Tibial nerve (tissue), 4 donors: Measurements from ENCODE around the gene NDUFA9. TPM values are rescaled to one million over a fixed set of nuclear protein-coding genes. Genes with fewer than 3 reads are reported as not detected.

Experiments used
- DNase-seq, 2 donors: peaks; one replicate each; pipeline ENCODE4 v3.0.0-alpha.2; 2019; ENCODE audit warnings: low spot score in 2 of 2
- H3K27ac ChIP-seq, 4 donors: fragments of 200-600 bp; sonication (generic) in 3 of 4; one replicate each; pipeline ENCODE4 v1.5.1; 2017 to 2019; ENCODE audit warnings: mild to moderate bottlenecking in 1 of 4
- H3K27me3 ChIP-seq, 2 donors: fragments of 200-600 bp; sonication (generic) in 1 of 2; one replicate each; pipeline versions ENCODE4 v1.5.1 to v1.6.0; 2017 to 2019
- H3K36me3 ChIP-seq, 3 donors: fragments of 200-600 bp; sonication (generic); one replicate each; pipeline ENCODE4 v1.5.1; 2018 to 2019
- H3K4me1 ChIP-seq, 4 donors: fragments of 200-600 bp; sonication (generic) in 3 of 4; one replicate each; pipeline ENCODE4 v1.5.1; 2017 to 2019
- H3K4me3 ChIP-seq, 4 donors: fragments of 200-600 bp; sonication (generic) in 3 of 4; one replicate each; pipeline ENCODE4 v1.5.1; 2017 to 2019; ENCODE audit warnings: mild to moderate bottlenecking in 1 of 4, moderate library complexity in 1 of 4
- H3K9me3 ChIP-seq, 4 donors: fragments of 200-600 bp; sonication (generic) in 3 of 4; one replicate each; pipeline ENCODE4 v1.5.1; 2017 to 2019
- EP300 ChIP-seq, 2 donors: sonication (generic); formaldehyde crosslinking; IDR thresholded peaks; one replicate each; pipeline ENCODE4 v1.6.1; 2017; ENCODE audit warnings: antibody characterized with exemption in 2 of 2, mild to moderate bottlenecking in 1 of 2
- POLR2A ChIP-seq, 2 donors: fragments of 450-650 bp; IDR thresholded peaks; one replicate each; pipeline ENCODE4 v1.6.1; 2017; ENCODE audit warnings: antibody characterized with exemption in 2 of 2, mild to moderate bottlenecking in 2 of 2, moderate library complexity in 2 of 2
- WGBS, 2 donors: methylation state at CpG; one replicate each; pipeline ENCODE4 v1.1.5; 2018; 5-methylcytosine and 5-hydroxymethylcytosine counted together
- total RNA-seq, 4 donors: library from RNA; depleted of rRNA; stranded (reverse); fragments of >200 nt; gene quantifications; one replicate each; pipeline ENCODE4 v1.1.0, GENCODE V29; 2016
- TF ChIP-seq, protein P1 (sequence below), 5 experiments: fragments of 200-600 bp in 3 of 5; fragments of 450-650 bp in 2 of 5; sonication (generic) in 3 of 5; IDR thresholded peaks; one replicate each; pipeline ENCODE4 v1.5.1; 2016 to 2019; ENCODE audit warnings: antibody characterized with exemption in 5 of 5, mild to moderate bottlenecking in 3 of 5, moderate library complexity in 2 of 5

NDUFA9 gene
- total RNA-seq, 4 donors from 2014 or later = 14.0 to 34.5 (median 29.4) TPM

DNA sequence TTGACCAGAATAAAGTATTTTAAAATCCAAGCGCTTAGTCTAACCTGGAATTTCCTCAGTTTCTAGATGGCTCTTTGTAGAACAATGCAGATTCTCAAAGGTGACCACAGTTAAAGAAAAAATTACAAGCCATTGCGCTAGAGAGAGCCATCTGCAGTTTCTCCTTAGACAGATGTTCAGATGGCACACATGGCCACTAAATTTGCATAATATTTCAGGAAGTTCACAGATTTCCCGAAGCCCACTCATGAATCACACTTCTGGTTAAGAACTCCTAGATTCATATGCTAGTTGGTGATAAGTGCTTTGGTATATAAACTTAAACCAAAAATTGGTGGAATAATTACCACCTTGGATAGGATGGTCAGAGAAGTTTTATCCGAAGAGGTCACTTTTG, 812 bp upstream of the NDUFA9 start:
- Histone ChIP-seq H3K4me3 (peak overlapping the region; percentile 56 to 91 (median 73)), H3K27ac (peak overlapping the region in 2 of 4 donors; percentile 87 to 88), H3K27me3 (no peaks in the 10 kb centered on the region), H3K9me3 (no peaks in the 10 kb centered on the region), H3K4me1 (peaks cover 0 to 43% (median 16%) of the 10 kb centered on the region in 4 donors), H3K36me3 (no peaks in the 10 kb centered on the region)
- 39 to 46% methylated on average over 4 of the region's 4 CpGs for WGBS, 2 donors
- no peak for DNase-seq
- no peak for TF ChIP-seq POLR2A (IDR thresholded peaks at IDR 0.05)
- no peak for TF ChIP-seq EP300 (IDR thresholded peaks at IDR 0.05)
- TF ChIP-seq, protein P1, sequence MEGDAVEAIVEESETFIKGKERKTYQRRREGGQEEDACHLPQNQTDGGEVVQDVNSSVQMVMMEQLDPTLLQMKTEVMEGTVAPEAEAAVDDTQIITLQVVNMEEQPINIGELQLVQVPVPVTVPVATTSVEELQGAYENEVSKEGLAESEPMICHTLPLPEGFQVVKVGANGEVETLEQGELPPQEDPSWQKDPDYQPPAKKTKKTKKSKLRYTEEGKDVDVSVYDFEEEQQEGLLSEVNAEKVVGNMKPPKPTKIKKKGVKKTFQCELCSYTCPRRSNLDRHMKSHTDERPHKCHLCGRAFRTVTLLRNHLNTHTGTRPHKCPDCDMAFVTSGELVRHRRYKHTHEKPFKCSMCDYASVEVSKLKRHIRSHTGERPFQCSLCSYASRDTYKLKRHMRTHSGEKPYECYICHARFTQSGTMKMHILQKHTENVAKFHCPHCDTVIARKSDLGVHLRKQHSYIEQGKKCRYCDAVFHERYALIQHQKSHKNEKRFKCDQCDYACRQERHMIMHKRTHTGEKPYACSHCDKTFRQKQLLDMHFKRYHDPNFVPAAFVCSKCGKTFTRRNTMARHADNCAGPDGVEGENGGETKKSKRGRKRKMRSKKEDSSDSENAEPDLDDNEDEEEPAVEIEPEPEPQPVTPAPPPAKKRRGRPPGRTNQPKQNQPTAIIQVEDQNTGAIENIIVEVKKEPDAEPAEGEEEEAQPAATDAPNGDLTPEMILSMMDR (IDR thresholded peaks at IDR 0.05) = no peak

DNA sequence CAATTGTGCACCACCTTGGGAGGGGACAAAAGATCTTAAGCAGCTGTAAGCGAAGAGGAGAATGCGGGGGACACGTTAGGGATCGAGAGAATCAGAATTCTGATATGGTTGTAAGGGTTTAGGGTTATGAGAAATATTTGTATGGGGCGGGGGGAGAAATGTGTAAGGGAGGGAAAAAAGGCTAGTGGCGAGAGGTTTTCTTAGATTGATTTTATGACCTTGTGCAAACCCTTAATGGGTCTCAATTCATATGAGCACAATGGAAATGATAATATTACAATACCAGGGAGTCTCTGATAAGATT, 396 bp downstream of the NDUFA9 start:
- peaks cover 0 to 43% (median 16%) of the 10 kb centered on the region in 4 donors for H3K4me1 ChIP-seq
- 0 to 1% methylated on average over 6 of the region's 6 CpGs for WGBS, 2 donors

DNA sequence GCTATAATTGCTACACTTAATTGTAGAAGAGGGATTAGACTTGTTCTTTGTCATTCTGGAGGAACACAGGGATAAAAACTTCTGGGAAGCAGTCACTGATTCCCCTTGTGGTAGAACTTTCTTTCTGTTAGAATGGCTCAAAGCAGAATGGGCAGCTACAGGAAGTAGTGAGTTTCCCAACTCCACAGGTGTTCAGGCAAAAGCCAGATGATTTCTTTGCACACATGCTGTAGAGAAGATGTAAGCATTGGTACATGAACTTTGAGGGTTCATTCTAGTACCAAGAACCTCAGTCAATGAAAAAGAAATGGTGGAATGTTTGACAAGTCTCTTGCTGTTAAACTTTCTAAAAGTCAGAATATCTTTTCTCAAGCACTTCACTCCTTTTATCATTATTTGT, 4.3 kb downstream of the NDUFA9 start:
- TF ChIP-seq, protein P1 (IDR thresholded peaks at IDR 0.05) = no peak
- TF ChIP-seq EP300 (IDR thresholded peaks at IDR 0.05) (no peak), POLR2A (IDR thresholded peaks at IDR 0.05) (no peak)
- no peak overlapping the region for H3K27ac ChIP-seq
- H3K9me3 ChIP-seq = no peaks in the 10 kb centered on the region
- DNase-seq = no peak
- peaks cover 0 to 35% (median 12%) of the 10 kb centered on the region in 4 donors for H3K4me1 ChIP-seq
- peaks cover 0 to 43% (median 0%) of the 10 kb centered on the region in 3 donors for H3K36me3 ChIP-seq
- no peak overlapping the region for H3K4me3 ChIP-seq
- H3K27me3 ChIP-seq = no peaks in the 10 kb centered on the region

More for the DNA sequence above, 396 bp downstream of the NDUFA9 start:
- Histone ChIP-seq H3K27me3 (no peaks in the 10 kb centered on the region), H3K27ac (peak overlapping the region; percentile 65 to 91 (median 88)), H3K36me3 (peaks cover 0 to 3% (median 0%) of the 10 kb centered on the region in 3 donors), H3K9me3 (no peaks in the 10 kb centered on the region), H3K4me3 (peak overlapping the region; percentile 56 to 91 (median 73))
- no peak for TF ChIP-seq EP300 (IDR thresholded peaks at IDR 0.05)
- TF ChIP-seq, protein P1 (IDR thresholded peaks at IDR 0.05) = no peak
- no peak for TF ChIP-seq POLR2A (IDR thresholded peaks at IDR 0.05)
- DNase-seq = no peak

DNA sequence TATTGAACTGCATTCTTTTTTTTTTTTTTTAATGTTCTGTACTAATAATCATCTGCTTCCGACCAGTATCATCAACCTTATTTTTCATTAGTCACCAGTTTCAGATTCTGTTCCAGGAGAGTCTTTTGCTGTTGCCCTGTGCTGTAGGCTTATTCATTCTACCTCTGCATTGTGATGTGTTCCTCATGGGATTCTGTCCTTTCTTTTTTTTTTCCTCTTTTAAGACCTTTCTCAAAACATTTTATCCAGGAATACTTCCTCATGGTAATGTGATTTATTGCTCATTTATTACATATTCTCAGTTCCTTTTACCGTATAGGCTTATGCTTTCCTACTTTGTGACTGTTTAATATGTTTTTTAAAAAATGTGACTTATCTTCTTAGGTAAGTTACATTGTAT, 4.8 kb downstream of the NDUFA9 start:
- peaks cover 0 to 35% (median 12%) of the 10 kb centered on the region in 4 donors for H3K4me1 ChIP-seq
- H3K4me3 ChIP-seq = no peak overlapping the region
- H3K9me3 ChIP-seq = no peaks in the 10 kb centered on the region
- 69 to 78% methylated on average over 2 of the region's 2 CpGs for WGBS, 2 donors
- H3K36me3 ChIP-seq = peaks cover 0 to 47% (median under 1%) of the 10 kb centered on the region in 3 donors
- H3K27ac ChIP-seq = no peak overlapping the region
- H3K27me3 ChIP-seq = no peaks in the 10 kb centered on the region
- no peak for TF ChIP-seq EP300 (IDR thresholded peaks at IDR 0.05)
- TF ChIP-seq, protein P1 (IDR thresholded peaks at IDR 0.05) = no peak
- TF ChIP-seq POLR2A (IDR thresholded peaks at IDR 0.05) = no peak
- no peak for DNase-seq

DNA sequence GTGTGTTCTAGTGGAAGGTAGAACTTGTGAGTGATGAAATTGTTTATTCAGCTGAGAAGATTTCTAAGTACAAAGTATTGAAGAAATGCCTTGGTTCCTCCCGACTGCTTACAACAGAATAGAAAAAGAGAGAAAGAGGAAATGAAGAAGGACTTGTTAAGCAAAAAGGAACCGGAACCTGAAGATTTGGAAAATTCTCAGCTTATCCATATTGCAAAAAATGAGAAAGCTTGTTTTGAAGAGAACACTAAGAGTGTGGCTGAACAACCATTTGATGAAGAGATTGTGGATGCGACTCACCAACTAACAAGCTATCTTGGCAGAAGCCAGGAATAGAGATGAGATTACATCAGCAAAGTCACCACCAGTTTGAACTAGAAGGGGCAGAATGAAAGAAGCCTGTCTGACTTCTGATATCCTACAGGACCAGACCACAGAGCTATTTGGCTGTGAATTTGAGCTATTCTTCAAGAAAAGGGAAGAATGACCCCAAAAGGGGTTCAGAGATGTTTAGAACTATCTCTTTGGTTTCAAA, 15.1 kb downstream of the NDUFA9 start:
- no peaks in the 10 kb centered on the region for H3K27me3 ChIP-seq
- DNase-seq = no peak
- no peak overlapping the region for H3K4me3 ChIP-seq
- H3K27ac ChIP-seq = no peak overlapping the region
- TF ChIP-seq EP300 (IDR thresholded peaks at IDR 0.05) (no peak), POLR2A (IDR thresholded peaks at IDR 0.05) (no peak)
- TF ChIP-seq, protein P1 (IDR thresholded peaks at IDR 0.05) = no peak
- WGBS, 2 donors = 60 to 68% methylated on average over 3 of the region's 3 CpGs
- peaks cover 0 to 100% (median 56%) of the 10 kb centered on the region in 3 donors for H3K36me3 ChIP-seq
- no peaks in the 10 kb centered on the region for H3K4me1 ChIP-seq
- peaks cover 0 to 3% (median 0%) of the 10 kb centered on the region in 4 donors for H3K9me3 ChIP-seq
